ENCODE measurements around the gene SORBS1.
A peak's percentile ranks its signal among the peaks of the same experiment; 100 is the strongest.

Gene SORBS1

DNA sequence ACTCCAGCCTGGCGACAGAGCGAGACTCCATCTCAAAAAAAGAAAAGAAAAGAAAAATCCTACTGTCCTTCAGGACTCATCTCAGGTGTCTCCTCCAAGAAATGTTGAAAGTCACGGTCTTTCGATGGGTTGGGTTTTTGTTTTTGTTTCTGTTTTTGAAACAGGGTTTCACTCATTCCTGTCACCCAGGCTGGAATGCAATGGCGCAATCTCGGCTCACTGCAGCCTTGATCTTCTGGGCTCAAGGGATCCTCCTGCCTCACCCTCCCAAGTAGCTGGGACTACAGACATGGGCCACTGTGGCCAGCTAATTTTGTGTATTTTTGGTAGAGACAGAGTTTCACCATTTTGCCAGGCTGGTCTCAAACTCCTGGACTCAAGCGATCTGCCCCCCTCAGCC lies 3.1 kb upstream of the SORBS1 start:
- no peak for DNase-seq

GRCh38 chr10:95562341-95562965 lies 1.3 kb upstream of the SORBS1 start:
- DNase-seq, result no peak

- DNase-seq, result no peak
These were observed 650 bp upstream of the SORBS1 start for GRCh38 chr10:95561864-95562177.

GRCh38 chr10:95560278-95561176 lies 644 bp downstream of the SORBS1 start:
- peak in 1 of 2 experiments; percentile 29 for DNase-seq

DNA sequence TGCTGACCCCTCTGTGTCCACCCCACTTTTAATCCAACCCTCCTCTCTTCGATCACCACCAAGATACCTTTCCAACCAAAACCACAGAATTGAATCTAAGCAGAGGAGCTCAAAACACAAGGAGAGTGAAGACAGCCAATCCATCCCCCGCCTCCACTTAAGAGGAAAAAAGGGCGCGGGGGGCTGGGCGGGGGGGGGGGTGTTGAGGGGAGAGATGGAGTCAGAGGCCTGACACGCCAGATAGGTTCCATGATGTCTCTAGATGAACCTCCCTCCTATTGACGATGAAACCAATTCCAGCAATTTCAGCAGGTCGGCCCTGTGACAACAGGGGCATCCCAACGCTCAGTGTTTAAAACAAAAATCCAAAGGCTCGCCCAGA lies 1.3 kb downstream of the SORBS1 start:
- no peak for DNase-seq

GRCh38 chr10:95559471-95559870 lies 1.7 kb downstream of the SORBS1 start:
- no peak for DNase-seq

- DNase-seq, result no peak
These were observed 2.4 kb downstream of the SORBS1 start for GRCh38 chr10:95558593-95559320.

- DNase-seq, result no peak
These were observed 4.0 kb downstream of the SORBS1 start for GRCh38 chr10:95556994-95557767.

- no peak for DNase-seq
These were observed 7.5 kb downstream of the SORBS1 start for GRCh38 chr10:95553674-95554073.

DNA sequence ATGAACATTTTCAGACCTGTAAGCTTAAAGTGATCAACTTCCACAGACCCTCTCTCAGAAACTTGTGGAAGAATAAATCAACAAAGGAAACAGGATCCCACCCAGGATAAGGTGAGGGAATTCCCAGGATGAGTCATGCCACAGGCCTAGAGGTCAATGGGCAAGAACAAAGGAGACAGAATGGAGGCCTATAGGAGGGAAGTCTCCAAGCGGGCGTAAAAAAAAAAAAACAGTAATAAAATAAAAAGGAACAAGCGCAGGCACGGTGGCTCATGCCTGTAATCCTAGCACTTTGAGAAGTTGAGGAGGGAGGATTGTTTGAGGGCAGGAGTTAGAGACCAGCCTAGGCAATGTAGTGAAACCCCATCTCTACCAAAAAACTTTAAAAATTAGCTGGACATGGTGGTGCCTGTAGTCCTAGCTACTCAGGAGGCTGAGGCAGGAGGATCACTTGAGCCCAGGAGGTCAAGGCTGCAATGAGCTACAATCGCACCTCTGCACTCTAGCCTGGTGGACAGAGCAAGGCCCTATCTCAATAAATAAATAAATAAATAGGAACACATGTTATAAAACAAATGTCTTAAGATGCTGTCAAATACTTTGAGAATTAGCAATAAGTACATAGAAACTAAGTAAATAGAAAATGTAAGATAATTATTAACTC lies 8.4 kb downstream of the SORBS1 start:
- no peak for DNase-seq

GRCh38 chr10:95550073-95550672 lies 11.0 kb downstream of the SORBS1 start:
- DNase-seq, result peak in 1 of 2 experiments; percentile 39

DNA sequence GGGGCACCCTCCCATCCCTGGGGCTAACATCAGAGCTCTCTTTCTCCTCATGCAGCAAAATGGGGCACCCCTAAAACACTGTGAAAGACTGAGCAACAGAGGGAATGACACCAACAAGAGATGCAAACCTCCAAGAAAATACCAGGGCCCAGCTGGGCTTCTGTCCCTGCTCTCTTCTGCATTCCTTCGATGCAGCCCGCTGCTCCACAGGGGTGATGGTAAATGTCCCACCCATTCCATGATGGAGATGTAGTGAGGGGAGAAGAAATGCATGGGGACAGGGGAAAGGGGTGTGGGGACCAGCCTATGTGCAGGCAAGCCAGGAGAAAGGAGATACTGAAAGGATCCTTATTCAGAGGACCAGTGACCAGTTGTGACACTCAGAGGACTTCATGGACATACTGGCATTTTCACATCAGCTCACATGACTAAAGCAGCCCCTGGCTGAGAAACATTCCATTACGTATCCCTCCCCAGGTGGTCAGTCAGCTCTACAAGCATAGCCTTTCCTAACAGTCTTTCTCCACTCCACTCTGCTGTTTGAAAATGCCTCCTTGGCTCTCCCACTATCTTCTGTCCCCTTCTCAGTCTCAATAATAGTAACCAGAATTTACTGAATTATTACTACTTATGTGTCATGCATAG lies 13.3 kb downstream of the SORBS1 start:
- DNase-seq, result no peak

GRCh38 chr10:95547197-95547596 lies 14.0 kb downstream of the SORBS1 start:
- DNase-seq, result no peak

DNA sequence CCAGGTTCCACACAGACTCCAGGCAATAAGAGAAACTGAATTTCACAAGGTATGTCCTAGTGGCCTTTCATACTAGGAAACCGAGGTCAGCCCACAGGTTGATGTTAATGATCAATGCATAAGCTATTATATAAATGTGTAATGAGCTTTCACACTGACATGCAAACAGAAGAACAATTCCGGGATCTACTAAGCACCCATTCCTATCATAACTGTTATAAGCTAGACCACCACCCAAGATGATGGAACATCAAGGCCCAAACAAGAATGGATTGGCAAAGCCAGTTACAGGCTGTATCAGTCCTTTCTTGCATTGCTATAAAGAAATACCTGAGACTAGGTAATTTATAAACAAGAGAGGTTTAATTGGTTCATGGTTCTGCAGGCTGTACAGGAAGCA lies 15.2 kb downstream of the SORBS1 start:
- no peak for DNase-seq

DNA sequence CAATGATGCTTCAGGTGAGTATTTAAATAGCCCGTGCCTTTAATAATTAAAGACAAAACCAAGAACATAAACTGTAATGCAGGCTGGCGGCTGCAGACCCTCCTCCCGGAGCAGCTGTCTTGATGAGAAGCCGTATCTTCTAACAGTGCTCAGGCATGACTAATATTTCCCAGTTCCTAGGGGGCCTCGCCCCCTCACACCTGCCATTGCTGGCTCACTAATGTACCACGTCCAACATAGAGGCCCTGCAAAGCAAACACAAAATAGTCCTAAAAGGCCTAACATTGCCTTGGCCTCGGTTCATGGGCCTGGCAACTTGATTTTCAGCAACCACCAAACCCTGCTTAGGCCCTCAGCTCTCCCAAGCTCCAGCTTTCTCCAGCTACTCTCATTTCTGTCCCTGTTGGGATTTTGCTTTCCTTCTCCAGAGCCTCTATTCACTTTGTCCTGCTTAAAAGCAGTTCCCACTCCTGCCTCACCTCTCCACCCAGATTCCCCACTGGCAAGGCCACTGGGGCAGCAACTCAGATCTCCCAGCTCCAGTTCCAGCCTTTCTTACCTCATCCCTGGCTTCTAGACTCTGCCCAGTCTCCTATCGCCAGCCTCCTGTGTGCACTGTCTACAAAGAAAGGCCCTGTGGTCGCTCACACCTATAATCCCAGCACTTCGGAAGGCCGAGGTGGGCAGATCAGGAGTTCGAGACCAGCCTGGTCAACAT lies 16.2 kb downstream of the SORBS1 start:
- peak in 1 of 2 experiments; percentile 3 for DNase-seq

DNA sequence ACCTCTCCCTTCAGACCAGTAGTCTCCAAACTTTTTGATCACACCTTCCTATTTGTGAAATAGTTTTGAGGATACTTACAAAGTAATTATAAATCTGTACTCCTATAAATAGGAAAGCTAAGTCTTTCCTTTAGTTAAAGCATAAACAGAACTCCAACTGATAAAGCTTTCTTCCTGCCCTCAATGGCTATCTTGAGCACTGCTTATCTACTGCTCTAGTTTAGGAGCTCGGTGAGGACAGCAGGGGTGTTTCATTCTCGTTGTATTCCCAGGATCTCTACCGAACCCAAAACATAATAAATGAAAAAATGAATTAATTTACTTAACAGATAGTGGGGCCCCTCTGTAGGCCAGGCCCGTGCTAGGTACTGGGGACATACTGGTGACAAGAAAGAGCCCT lies 17.7 kb downstream of the SORBS1 start:
- no peak for DNase-seq

DNA sequence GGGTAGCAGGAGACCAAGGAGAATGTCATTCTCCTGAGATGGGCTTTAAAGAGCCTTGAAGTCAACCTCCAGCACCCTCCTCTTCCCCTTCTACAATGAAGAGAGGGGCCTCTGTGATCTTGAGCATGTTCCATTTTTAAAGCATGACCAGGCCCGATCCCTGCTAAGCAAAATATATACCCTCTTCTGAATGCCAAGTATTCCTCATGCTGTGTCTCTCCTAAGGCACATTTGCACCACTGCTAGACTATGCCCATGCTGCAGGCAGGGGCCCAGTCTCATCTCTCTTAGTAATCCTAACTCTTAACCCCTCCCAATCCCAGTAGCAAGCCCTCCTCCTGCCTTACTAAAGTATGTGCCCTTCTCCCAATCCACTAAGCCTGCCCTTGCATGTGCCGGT lies 18.4 kb downstream of the SORBS1 start:
- no peak for DNase-seq

DNA sequence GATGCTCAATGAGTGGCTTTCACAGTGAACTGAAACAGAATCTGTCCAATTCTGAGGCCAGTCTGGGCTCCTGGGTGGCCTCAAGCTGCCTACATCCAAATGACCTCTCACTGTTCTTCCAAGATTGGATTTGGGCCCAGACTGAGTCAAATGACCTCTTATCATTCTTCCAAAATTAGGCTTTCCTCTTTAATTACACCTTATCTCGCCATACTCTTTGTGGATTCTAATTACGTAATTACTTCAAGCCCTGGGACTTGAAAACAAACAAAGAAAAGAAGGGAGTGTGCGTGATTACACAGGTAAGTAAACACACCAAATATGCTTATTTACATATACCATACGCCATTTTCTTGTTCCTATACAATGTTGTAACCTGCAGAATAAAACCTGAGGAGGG lies 18.8 kb downstream of the SORBS1 start:
- DNase-seq, result peak in 1 of 2 experiments; percentile 25

DNA sequence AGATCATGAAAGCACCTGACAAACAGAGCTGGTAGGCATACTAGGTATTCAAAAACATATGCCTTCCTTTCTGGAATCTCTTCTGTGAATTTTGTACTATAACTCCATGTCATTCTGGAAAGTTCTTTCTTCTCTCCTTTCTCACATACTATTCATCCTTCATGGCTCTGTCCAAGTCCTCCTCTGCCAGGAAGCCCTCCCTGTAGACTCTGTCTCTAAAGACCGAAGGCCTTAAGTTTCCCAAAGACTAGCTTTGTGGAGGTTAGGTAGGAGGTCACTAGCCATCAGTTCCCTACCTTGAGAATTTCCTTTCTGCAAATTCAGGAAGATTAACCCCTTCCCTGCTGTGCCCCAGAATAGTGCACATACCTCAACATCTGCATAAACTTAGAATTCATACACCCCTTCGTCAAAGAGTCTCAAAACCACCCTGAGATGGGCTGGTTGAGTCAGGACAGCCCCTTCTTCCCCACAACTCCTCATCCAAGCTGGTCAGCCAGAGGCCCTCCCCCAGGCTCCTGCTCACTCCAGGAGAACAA lies 20.6 kb downstream of the SORBS1 start:
- DNase-seq, result no peak

GRCh38 chr10:95539560-95540284 lies 21.4 kb downstream of the SORBS1 start:
- no peak for DNase-seq
